ENCODE results near the gene TXNDC2.
"Not testable (repeated sequence)": the region's sequence is repeated elsewhere in the genome, so short reads cannot be mapped to it uniquely, and the experiment has no call there.

Gene TXNDC2

GRCh38 chr18:9884532-9885140 is 1.1 kb upstream of the TXNDC2 start:
- no peak for DNase-seq (ENCODE audit: low spot score)

- DNase-seq (ENCODE audit: low spot score), result no peak
These were observed 204 bp downstream of the TXNDC2 start for GRCh38 chr18:9886005-9886348.

DNA sequence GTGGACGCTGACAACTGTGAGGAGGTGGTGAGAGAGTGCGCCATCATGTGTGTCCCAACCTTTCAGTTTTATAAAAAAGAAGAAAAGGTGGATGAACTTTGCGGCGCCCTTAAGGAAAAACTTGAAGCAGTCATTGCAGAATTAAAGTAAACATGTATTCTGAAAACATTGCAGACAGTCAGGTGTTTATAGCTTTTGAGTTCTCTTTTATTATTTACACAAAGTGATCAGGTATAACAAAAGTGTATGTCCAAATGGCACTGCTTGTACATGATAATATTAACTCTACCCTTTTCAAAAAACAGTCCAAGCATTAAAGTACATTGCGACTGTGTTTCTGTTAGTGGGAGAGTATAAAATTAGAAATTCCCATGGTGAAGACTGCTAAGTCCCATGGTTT is 2.2 kb downstream of the TXNDC2 start:
- no peak for DNase-seq (ENCODE audit: low spot score)

- no peak for DNase-seq (ENCODE audit: low spot score)
These were observed 4.4 kb downstream of the TXNDC2 start for GRCh38 chr18:9890196-9890595.

GRCh38 chr18:9890957-9891356 is 5.2 kb downstream of the TXNDC2 start:
- no peak for DNase-seq (ENCODE audit: low spot score)

- DNase-seq (ENCODE audit: low spot score), result not testable (repeated sequence)
These were observed 5.7 kb downstream of the TXNDC2 start for GRCh38 chr18:9891515-9891914.

DNA sequence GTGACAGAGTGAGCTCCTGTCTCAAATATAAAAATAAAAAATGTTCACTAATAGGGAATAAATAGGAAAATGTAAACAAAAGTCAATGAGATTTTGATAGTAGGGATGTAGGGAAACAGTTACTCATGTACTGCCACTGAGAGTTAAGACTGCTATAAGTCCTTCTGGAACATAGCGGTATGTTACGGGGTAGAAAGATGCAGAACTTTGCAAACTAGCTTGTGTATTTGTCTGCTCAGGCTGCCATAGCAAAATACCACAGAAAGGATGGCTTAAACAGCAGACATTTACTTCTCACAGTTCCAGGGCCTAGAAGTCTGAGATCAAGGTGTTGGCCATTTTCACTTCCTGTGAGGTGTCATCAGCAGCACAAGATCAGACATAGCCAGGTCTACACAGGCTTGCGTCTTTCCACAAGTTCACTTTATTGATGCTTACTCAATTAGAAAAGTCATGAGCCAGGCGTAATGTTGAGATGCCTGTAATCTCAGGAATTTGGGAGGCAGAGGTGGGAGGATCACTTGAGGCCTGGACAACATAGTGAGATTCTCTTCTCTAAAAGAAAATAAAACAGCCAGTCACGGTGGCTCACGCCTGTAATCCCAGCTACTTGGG is 8.8 kb downstream of the TXNDC2 start:
- DNase-seq (ENCODE audit: low spot score), result no peak

GRCh38 chr18:9897129-9897528 is 11.4 kb downstream of the TXNDC2 start:
- no peak for DNase-seq (ENCODE audit: low spot score)

- not testable (repeated sequence) for DNase-seq (ENCODE audit: low spot score)
These were observed 12.1 kb downstream of the TXNDC2 start for GRCh38 chr18:9897787-9898291.

- peak; percentile 70 for DNase-seq (ENCODE audit: low spot score)
These were observed 13.2 kb downstream of the TXNDC2 start for GRCh38 chr18:9898792-9899549.

DNA sequence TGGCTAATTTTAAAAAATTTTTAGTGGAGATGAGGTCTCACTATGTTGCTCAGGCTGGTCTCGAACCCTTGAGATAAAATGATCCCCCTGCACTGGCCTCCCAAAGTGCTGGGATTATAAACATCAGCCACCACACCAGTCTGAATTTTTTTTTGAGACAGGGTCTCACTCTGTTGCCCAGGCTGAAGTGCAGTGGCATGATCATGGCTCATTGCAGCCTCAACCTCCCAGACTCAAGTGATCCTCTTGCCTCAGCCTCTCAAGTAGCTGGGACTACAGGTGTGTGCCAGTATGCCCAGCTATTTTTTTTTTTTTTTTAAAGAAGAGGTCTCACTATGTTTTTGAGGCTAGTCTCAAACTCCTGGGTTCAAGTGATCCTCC is 13.8 kb downstream of the TXNDC2 start:
- DNase-seq (ENCODE audit: low spot score), result not testable (repeated sequence)

- no peak for DNase-seq (ENCODE audit: low spot score)
These were observed 14.9 kb downstream of the TXNDC2 start for GRCh38 chr18:9900699-9901098.

GRCh38 chr18:9901377-9901776 is 15.6 kb downstream of the TXNDC2 start:
- DNase-seq (ENCODE audit: low spot score), result no peak

- not testable (repeated sequence) for DNase-seq (ENCODE audit: low spot score)
These were observed 16.5 kb downstream of the TXNDC2 start for GRCh38 chr18:9902264-9902663.

DNA sequence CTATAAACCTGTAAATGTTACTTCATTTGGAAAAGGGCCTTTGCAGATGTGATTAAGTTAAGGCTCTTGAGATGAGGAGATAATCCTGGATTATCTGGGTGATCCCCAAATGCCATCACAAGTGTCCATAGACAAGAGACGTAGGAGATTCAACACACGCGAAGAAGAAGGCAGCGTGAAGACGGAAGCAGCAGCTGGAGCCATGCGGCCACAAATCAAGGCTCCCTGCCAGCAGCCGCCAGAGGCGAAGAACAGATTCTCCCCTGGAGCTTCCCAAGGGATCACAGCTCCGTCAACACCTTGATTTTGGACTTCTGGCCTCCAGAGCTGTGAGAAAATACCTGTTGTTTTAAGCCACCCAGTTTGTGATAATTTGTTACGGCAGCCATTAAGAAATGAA is 17.1 kb downstream of the TXNDC2 start:
- DNase-seq (ENCODE audit: low spot score), result no peak

GRCh38 chr18:9905401-9905922 is 19.7 kb downstream of the TXNDC2 start:
- no peak for DNase-seq (ENCODE audit: low spot score)

GRCh38 chr18:9906481-9906880 is 20.7 kb downstream of the TXNDC2 start:
- no peak for DNase-seq (ENCODE audit: low spot score)

- no peak for DNase-seq (ENCODE audit: low spot score)
These were observed 22.1 kb downstream of the TXNDC2 start for GRCh38 chr18:9907867-9908266.

GRCh38 chr18:9910071-9910470 is 24.3 kb downstream of the TXNDC2 start:
- no peak for DNase-seq (ENCODE audit: low spot score)

GRCh38 chr18:9910661-9911060 is 24.9 kb downstream of the TXNDC2 start:
- no peak for DNase-seq (ENCODE audit: low spot score)

- DNase-seq (ENCODE audit: low spot score), result no peak
These were observed 25.5 kb downstream of the TXNDC2 start for GRCh38 chr18:9911226-9911625.

GRCh38 chr18:9912285-9912684 is 26.5 kb downstream of the TXNDC2 start:
- not testable (repeated sequence) for DNase-seq (ENCODE audit: low spot score)

- no peak for DNase-seq (ENCODE audit: low spot score)
These were observed 27.4 kb downstream of the TXNDC2 start for GRCh38 chr18:9913151-9913525.

All from LoVo (cell line).